Gastroesophageal sphincter (tissue), 4 donors: ENCODE results near the gene KLHL28. TPM values are rescaled to one million over a fixed set of nuclear protein-coding genes. Genes with fewer than 3 reads are reported as not detected.

Experiments
- ATAC-seq: fragments of 150-250 bp; one replicate; pipeline ENCODE4 v1.9.1; 2016; ENCODE audit warnings: mild to moderate bottlenecking, moderate library complexity
- H3K27ac ChIP-seq, 4 donors: fragments of 200-600 bp; sonication (generic) in 3 of 4; 1 replicate in 3 of 4; 2 replicates in 1 of 4; pipeline ENCODE4 v1.5.1; 2016 to 2019
- H3K27me3 ChIP-seq: fragments of 200-600 bp; sonication (generic); one replicate; pipeline ENCODE4 v1.5.1; 2019
- H3K36me3 ChIP-seq, 2 donors: fragments of 200-600 bp; sonication (generic); one replicate each; pipeline ENCODE4 v1.5.1; 2019; ENCODE audit warnings: control low read depth in 1 of 2
- H3K4me1 ChIP-seq, 3 donors: fragments of 200-600 bp; sonication (generic); 1 replicate in 2 of 3; 2 replicates in 1 of 3; pipeline ENCODE4 v1.5.1; 2016 to 2019; ENCODE audit warnings: control low read depth in 2 of 3
- H3K4me3 ChIP-seq, 2 donors: fragments of 200-600 bp; sonication (generic); one replicate each; pipeline ENCODE4 v1.5.1; 2019; ENCODE audit warnings: mild to moderate bottlenecking in 1 of 2, moderate library complexity in 1 of 2
- H3K9me3 ChIP-seq, 3 donors: fragments of 200-600 bp; sonication (generic); one replicate each; pipeline ENCODE4 v1.5.1; 2017 to 2019; ENCODE audit warnings: control low read depth in 2 of 3
- CTCF ChIP-seq, 4 experiments: fragments of 200-600 bp in 2 of 4; fragments of 450-650 bp in 2 of 4; sonication (generic) in 1 of 4; IDR thresholded peaks; one replicate each; pipeline ENCODE4 v1.5.1; 2017 to 2019; ENCODE audit warnings: antibody characterized with exemption in 4 of 4, mild to moderate bottlenecking in 2 of 4, moderate library complexity in 2 of 4
- EP300 ChIP-seq: sonication (generic); formaldehyde crosslinking; IDR thresholded peaks from one replicate; pipeline ENCODE4 v1.6.1; 2017; ENCODE audit warnings: antibody characterized with exemption, mild to moderate bottlenecking
- POLR2A ChIP-seq, 2 donors: fragments of 450-650 bp; IDR thresholded peaks; one replicate each; pipeline ENCODE4 v1.6.1; 2017; ENCODE audit warnings: antibody characterized with exemption in 2 of 2, mild to moderate bottlenecking in 2 of 2, moderate library complexity in 1 of 2
- POLR2AphosphoS5 ChIP-seq: sonication (generic); formaldehyde crosslinking; IDR thresholded peaks from one replicate; pipeline ENCODE4 v1.6.1; 2017; ENCODE audit warnings: antibody characterized with exemption
- WGBS, 2 donors: methylation state at CpG; one replicate each; pipeline ENCODE4 v1.1.5; 2018; ENCODE audit warnings: low coverage in 1 of 2; 5-methylcytosine and 5-hydroxymethylcytosine counted together
- total RNA-seq, 4 donors: library from RNA; depleted of rRNA; stranded (reverse); fragments of >200 nt; gene quantifications; one replicate each; pipeline ENCODE4 v1.1.0, GENCODE V29; 2016

The KLHL28 gene
- total RNA-seq, 4 donors from 2014 or later, result 10.0 to 12.6 (median 11.0) TPM

- Histone ChIP-seq H3K4me1 (no peaks in the 10 kb centered on the region), H3K9me3 (peaks cover 0 to 5% (median 0%) of the 10 kb centered on the region in 3 donors), H3K36me3 (no peaks in the 10 kb centered on the region), H3K4me3 (no peak overlapping the region), H3K27me3 (no peaks in the 10 kb centered on the region), H3K27ac (no peak overlapping the region)
- ATAC-seq, result no peak
- TF ChIP-seq EP300, result no peak
- no peak for TF ChIP-seq POLR2AphosphoS5
- no peak for TF ChIP-seq CTCF (IDR thresholded peaks at IDR 0.05)
- TF ChIP-seq POLR2A (IDR thresholded peaks at IDR 0.05), result no peak
- 96 to 100% methylated on average over 1 to 8 of the region's 16 CpGs for WGBS, 2 donors
Observed at GRCh38 chr14:44887596-44887955, 74.2 kb downstream of the KLHL28 start.

GRCh38 chr14:44886860-44887595 is 74.7 kb downstream of the KLHL28 start:
- 91 to 95% methylated on average over 12 to 17 of the region's 35 CpGs for WGBS, 2 donors
- Histone ChIP-seq H3K27ac (no peak overlapping the region), H3K9me3 (peaks cover 0 to 10% (median 0%) of the 10 kb centered on the region in 3 donors), H3K4me1 (no peaks in the 10 kb centered on the region), H3K36me3 (no peaks in the 10 kb centered on the region), H3K27me3 (no peaks in the 10 kb centered on the region), H3K4me3 (no peak overlapping the region)
- no peak for TF ChIP-seq EP300
- TF ChIP-seq POLR2AphosphoS5, result no peak
- ATAC-seq, result no peak

DNA sequence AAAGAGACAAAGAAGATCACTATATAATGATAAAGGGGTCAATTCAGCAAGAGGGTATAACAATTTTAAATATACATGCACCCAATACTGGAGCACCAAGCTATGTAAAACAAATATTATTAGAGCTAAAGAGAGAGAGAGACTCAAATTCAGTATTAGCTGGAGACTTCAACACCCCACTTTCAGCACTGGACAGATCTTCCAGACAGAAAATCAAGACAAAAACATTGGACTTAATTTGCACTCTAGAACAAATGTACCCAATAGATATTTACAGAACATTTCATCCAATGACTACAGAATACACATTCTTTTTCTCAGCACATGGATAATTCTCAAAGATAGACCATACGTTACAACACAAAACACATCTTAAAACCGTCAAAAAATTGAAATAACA is 81.0 kb downstream of the KLHL28 start:
- no peaks in the 10 kb centered on the region for H3K27me3 ChIP-seq
- H3K4me3 ChIP-seq, result no peak overlapping the region
- WGBS, 2 donors, result 93 to 100% methylated on average over 2 of the region's 2 CpGs
- no peak for TF ChIP-seq POLR2A (IDR thresholded peaks at IDR 0.05)
- no peak for TF ChIP-seq EP300
- TF ChIP-seq POLR2AphosphoS5, result no peak
- TF ChIP-seq CTCF (IDR thresholded peaks at IDR 0.05), result no peak
- H3K4me1 ChIP-seq, result no peaks in the 10 kb centered on the region
- H3K9me3 ChIP-seq, result peaks cover 0 to 18% (median 0%) of the 10 kb centered on the region in 3 donors
- no peak overlapping the region for H3K27ac ChIP-seq
- H3K36me3 ChIP-seq, result no peaks in the 10 kb centered on the region
- no peak for ATAC-seq

Other genes with a start within 250 kb of the KLHL28 start
- 10 to 100 TPM; 12.0 to 21.2 (median 20.0) TPM for gene TOGARAM1, start 243 bp upstream of the KLHL28 start, total RNA-seq
- gene PRPF39, start 122.2 kb upstream of the KLHL28 start, total RNA-seq, result 10 to 100 TPM; 11.3 to 35.1 (median 18.9) TPM
- gene FKBP3, start 172.5 kb upstream of the KLHL28 start, total RNA-seq, result 10 to 100 TPM; 27.6 to 56.8 (median 35.5) TPM
- gene FANCM, start 174.0 kb upstream of the KLHL28 start, total RNA-seq, result 1 to 10 TPM; 1.8 to 7.7 (median 4.3) TPM